SU-DHL-6 (cell line): ENCODE measurements around the gene RAD51B.

ENCODE experiments used
- H2AFZ ChIP-seq: fragments of 200-600 bp; sonication (generic); 2 replicates; pipeline ENCODE4 v1.6.1; 2014; ENCODE audit warnings: low read depth, mild to moderate bottlenecking, moderate library complexity, mixed read lengths, antibody characterized with exemption, low read length; ENCODE audit not compliant: severe bottlenecking
- H3F3A ChIP-seq: fragments of 200-600 bp; shearing (Covaris generic); 2 replicates; pipeline ENCODE4 v1.6.0; 2016; ENCODE audit warnings: antibody characterized with exemption, mild to moderate bottlenecking; ENCODE audit not compliant: insufficient read depth
- H3K27ac ChIP-seq: fragments of 200-600 bp; sonication (generic); 2 replicates; pipeline ENCODE4 v1.5.1; 2016; ENCODE audit warnings: low read depth, mild to moderate bottlenecking, low read length, moderate library complexity, mixed read lengths
- H3K27me3 ChIP-seq: fragments of 200-600 bp; sonication (generic), shearing (Covaris generic); 2 replicates; pipeline ENCODE4 v1.6.0; 2014; ENCODE audit warnings: mild to moderate bottlenecking, low read length
- H3K36me3 ChIP-seq: fragments of 200-600 bp; sonication (generic); 2 replicates; pipeline ENCODE4 v1.6.1; 2014; ENCODE audit warnings: mild to moderate bottlenecking, low read length, mixed read lengths
- H3K4me2 ChIP-seq: fragments of 300-600, 200-600 bp; shearing (Covaris generic), sonication (generic); 2 replicates; pipeline ENCODE4 v1.6.0; 2014; ENCODE audit warnings: low read length, low read depth, mild to moderate bottlenecking; ENCODE audit not compliant: poor library complexity, severe bottlenecking
- H3K4me3 ChIP-seq: fragments of 200-600 bp; sonication (generic); 2 replicates; pipeline ENCODE4 v1.5.1; 2014; ENCODE audit warnings: antibody characterized with exemption, low read length, mild to moderate bottlenecking, mixed read lengths; ENCODE audit not compliant: insufficient read depth, poor library complexity, severe bottlenecking
- H3K79me2 ChIP-seq: fragments of 200-600 bp; sonication (generic); 2 replicates; pipeline ENCODE4 v1.6.1; 2014; ENCODE audit warnings: mild to moderate bottlenecking, low read length, moderate library complexity; ENCODE audit not compliant: insufficient read depth
- H3K9ac ChIP-seq: fragments of 200-600 bp; sonication (generic); 2 replicates; pipeline ENCODE4 v1.7.0; 2014; ENCODE audit warnings: mild to moderate bottlenecking, low read length
- H3K9me2 ChIP-seq: fragments of 200-600 bp; sonication (generic); replicated peaks from 2 replicates; pipeline ENCODE4 v1.6.1; 2014; ENCODE audit warnings: low read length; ENCODE audit not compliant: insufficient read depth
- H3K9me3 ChIP-seq: fragments of 200-600 bp; sonication (generic); 2 replicates; pipeline ENCODE4 v1.6.1; 2014; ENCODE audit warnings: low read length, mixed read lengths; ENCODE audit not compliant: insufficient read depth
- H4K20me1 ChIP-seq: fragments of 200-600 bp; sonication (generic); 2 replicates; pipeline ENCODE4 v1.6.1; 2014; ENCODE audit warnings: low read depth, mild to moderate bottlenecking, antibody characterized with exemption, low read length, moderate library complexity, mixed read lengths
- EZH2phosphoT487 ChIP-seq: fragments of 200-600 bp; sonication (generic), shearing (Covaris generic); conservative IDR thresholded peaks from 2 replicates; pipeline ENCODE4 v1.6.1; 2018; ENCODE audit warnings: mild to moderate bottlenecking, antibody characterized with exemption, low read length, moderate library complexity, mixed read lengths
- TF ChIP-seq, protein P1 (sequence below): fragments of 200-600 bp; sonication (generic); IDR thresholded peaks from one replicate; pipeline ENCODE4 v1.5.1; 2017; ENCODE audit warnings: antibody characterized with exemption, mild to moderate bottlenecking, low read length, moderate library complexity; ENCODE audit not compliant: insufficient read depth, poor library complexity, severe bottlenecking

Gene RAD51B

DNA sequence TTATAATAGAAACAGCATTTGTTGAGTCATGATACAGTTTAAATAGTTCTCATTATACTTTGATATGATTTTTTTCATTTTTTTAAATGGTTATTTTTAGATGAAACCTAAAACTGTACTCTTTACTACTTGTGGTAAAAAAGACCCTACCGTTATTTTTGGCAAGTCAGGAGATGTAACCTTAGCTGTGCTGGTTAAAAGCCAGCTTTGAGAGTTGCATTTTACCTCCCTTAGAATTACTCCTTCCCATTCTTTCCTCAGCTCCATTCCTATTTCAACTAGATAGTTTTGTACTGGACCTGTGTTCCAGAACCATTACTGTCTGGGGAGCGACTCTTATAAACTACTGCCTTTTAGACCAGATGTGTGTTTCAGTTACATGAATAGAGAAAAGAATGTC lies 92.0 kb downstream of the RAD51B start:
- H3K79me2 ChIP-seq: no peaks in the 10 kb centered on the region

DNA sequence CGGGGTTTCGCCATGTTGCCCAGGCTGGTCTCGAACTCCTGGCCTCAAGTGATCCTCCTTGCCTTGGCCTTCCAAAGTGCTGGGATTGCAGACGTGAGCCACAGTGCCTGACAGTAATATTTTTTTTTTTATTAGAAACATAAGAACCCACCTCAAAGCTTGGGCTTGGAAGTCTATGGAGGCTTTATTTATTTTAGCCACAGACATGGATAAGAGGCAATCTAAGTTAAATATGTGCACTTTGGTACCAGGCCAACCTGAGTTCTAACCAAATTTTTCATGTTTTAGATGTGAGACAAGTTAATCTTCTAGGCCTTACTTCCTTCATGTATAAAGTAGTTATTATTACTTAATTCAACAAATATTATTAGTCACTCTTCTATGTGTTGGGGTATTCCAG lies 96.9 kb downstream of the RAD51B start:
- H3K9ac ChIP-seq: no peak overlapping the region
- H2AFZ ChIP-seq: no peak overlapping the region
- no peak overlapping the region for H3K4me3 ChIP-seq
- no peaks in the 10 kb centered on the region for H3F3A ChIP-seq
- no peaks in the 10 kb centered on the region for H3K27me3 ChIP-seq
- no peaks in the 10 kb centered on the region for H4K20me1 ChIP-seq
- no peak for TF ChIP-seq EZH2phosphoT487
- TF ChIP-seq, protein P1, sequence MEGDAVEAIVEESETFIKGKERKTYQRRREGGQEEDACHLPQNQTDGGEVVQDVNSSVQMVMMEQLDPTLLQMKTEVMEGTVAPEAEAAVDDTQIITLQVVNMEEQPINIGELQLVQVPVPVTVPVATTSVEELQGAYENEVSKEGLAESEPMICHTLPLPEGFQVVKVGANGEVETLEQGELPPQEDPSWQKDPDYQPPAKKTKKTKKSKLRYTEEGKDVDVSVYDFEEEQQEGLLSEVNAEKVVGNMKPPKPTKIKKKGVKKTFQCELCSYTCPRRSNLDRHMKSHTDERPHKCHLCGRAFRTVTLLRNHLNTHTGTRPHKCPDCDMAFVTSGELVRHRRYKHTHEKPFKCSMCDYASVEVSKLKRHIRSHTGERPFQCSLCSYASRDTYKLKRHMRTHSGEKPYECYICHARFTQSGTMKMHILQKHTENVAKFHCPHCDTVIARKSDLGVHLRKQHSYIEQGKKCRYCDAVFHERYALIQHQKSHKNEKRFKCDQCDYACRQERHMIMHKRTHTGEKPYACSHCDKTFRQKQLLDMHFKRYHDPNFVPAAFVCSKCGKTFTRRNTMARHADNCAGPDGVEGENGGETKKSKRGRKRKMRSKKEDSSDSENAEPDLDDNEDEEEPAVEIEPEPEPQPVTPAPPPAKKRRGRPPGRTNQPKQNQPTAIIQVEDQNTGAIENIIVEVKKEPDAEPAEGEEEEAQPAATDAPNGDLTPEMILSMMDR: no peak
- no peaks in the 10 kb centered on the region for H3K36me3 ChIP-seq
- H3K9me2 ChIP-seq: no peaks in the 10 kb centered on the region
- H3K79me2 ChIP-seq: no peaks in the 10 kb centered on the region
- no peak overlapping the region for H3K27ac ChIP-seq
- no peak overlapping the region for H3K4me2 ChIP-seq
- no peaks in the 10 kb centered on the region for H3K9me3 ChIP-seq

More for the DNA sequence above, 92.0 kb downstream of the RAD51B start:
- TF ChIP-seq EZH2phosphoT487: no peak
- TF ChIP-seq, protein P1: no peak
- Histone ChIP-seq H2AFZ (no peak overlapping the region), H3K36me3 (no peaks in the 10 kb centered on the region), H4K20me1 (no peaks in the 10 kb centered on the region), H3K4me3 (no peak overlapping the region), H3K9ac (no peak overlapping the region), H3K4me2 (no peak overlapping the region), H3K9me3 (no peaks in the 10 kb centered on the region), H3K9me2 (no peaks in the 10 kb centered on the region), H3K27me3 (no peaks in the 10 kb centered on the region), H3K27ac (no peak overlapping the region), H3F3A (no peaks in the 10 kb centered on the region)

DNA sequence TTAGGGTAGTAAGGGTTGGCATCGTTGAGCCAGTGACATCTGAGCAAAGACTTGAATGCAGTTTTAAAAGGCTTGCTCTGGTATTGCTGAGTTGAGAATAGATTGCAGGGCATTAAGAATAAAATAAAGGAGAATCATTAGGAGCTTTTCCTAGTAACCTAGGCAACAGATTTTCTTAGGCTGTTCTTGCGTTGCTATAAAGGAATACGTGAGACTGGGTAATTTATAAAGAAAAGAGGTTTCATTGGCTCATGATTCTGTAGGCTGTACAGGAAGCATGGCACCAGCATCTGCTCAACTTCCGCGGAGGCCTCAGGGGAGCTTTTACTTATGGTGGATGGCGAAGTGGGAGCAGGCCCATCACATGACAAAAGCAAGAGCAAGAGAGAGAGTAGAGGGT lies 97.4 kb downstream of the RAD51B start:
- H3K27me3 ChIP-seq: no peaks in the 10 kb centered on the region
- H3K4me3 ChIP-seq: no peak overlapping the region
- no peaks in the 10 kb centered on the region for H3F3A ChIP-seq
- H3K9me3 ChIP-seq: no peaks in the 10 kb centered on the region
- no peak for TF ChIP-seq EZH2phosphoT487
- no peaks in the 10 kb centered on the region for H3K79me2 ChIP-seq
- no peak overlapping the region for H3K9ac ChIP-seq
- no peak overlapping the region for H2AFZ ChIP-seq
- H3K4me2 ChIP-seq: no peak overlapping the region
- no peak overlapping the region for H3K27ac ChIP-seq
- H3K9me2 ChIP-seq: no peaks in the 10 kb centered on the region
- H3K36me3 ChIP-seq: no peaks in the 10 kb centered on the region
- H4K20me1 ChIP-seq: no peaks in the 10 kb centered on the region

DNA sequence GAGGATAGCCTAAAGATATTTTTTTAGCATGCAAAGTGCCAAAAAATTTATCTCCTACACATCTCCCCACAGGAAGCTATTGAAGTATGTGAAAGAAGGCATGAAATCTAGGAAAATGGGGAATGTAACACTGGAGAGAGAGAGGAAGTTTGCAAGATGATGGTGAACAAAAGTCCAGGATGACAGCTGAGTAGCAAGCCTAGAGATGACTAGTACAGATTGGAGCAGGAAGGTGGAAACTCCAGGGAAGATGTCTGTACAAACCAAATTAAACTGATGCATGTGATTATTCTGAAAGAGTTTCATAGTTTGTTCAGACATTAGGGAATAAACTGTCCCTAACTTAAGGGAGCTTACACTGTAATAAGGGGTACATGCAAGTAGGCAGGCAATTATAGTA lies 99.3 kb downstream of the RAD51B start:
- no peaks in the 10 kb centered on the region for H3K79me2 ChIP-seq
- H3F3A ChIP-seq: no peaks in the 10 kb centered on the region
- H2AFZ ChIP-seq: no peak overlapping the region
- no peaks in the 10 kb centered on the region for H3K27me3 ChIP-seq
- no peak overlapping the region for H3K9ac ChIP-seq
- H3K36me3 ChIP-seq: no peaks in the 10 kb centered on the region
- no peaks in the 10 kb centered on the region for H4K20me1 ChIP-seq
- TF ChIP-seq, protein P1: no peak
- TF ChIP-seq EZH2phosphoT487: no peak
- no peak overlapping the region for H3K4me3 ChIP-seq
- no peaks in the 10 kb centered on the region for H3K9me3 ChIP-seq
- H3K4me2 ChIP-seq: no peak overlapping the region
- no peak overlapping the region for H3K27ac ChIP-seq
- H3K9me2 ChIP-seq: no peaks in the 10 kb centered on the region
